Duodenal mucosa (tissue), 2 donors: ENCODE data around the gene SHISA3.
"Not testable (repeated sequence)": the region's sequence is repeated elsewhere in the genome, so short reads cannot be mapped to it uniquely, and the experiment has no call there.

ENCODE experiments used
- H3K27ac ChIP-seq: one replicate; pipeline ENCODE4 v1.7.0; 2013; ENCODE audit warnings: low read depth, low read length
- H3K27me3 ChIP-seq, 2 donors: one replicate each; pipeline ENCODE4 v1.7.0; 2013; ENCODE audit warnings: low read length in 2 of 2, control low read depth in 1 of 2; ENCODE audit not compliant: insufficient read depth in 2 of 2, control insufficient read depth in 1 of 2
- H3K36me3 ChIP-seq, 2 donors: one replicate each; pipeline ENCODE4 v1.7.0; 2013; ENCODE audit warnings: low read length in 2 of 2, control low read depth in 1 of 2; ENCODE audit not compliant: insufficient read depth in 2 of 2, control insufficient read depth in 1 of 2
- H3K4me1 ChIP-seq, 2 donors: one replicate each; pipeline ENCODE4 v1.7.0; 2013; ENCODE audit warnings: low read length in 2 of 2, control low read depth in 1 of 2; ENCODE audit not compliant: insufficient read depth in 2 of 2, control insufficient read depth in 1 of 2
- H3K4me3 ChIP-seq, 2 donors: one replicate each; pipeline ENCODE4 v1.7.0; 2013; ENCODE audit warnings: low read length in 2 of 2, low read depth in 1 of 2
- H3K9ac ChIP-seq, 2 donors: one replicate each; pipeline ENCODE4 v1.7.0; 2013; ENCODE audit warnings: low read length in 2 of 2, low read depth in 1 of 2
- H3K9me3 ChIP-seq, 2 donors: one replicate each; pipeline ENCODE4 v1.7.0; 2013; ENCODE audit warnings: low read length in 2 of 2, control low read depth in 1 of 2; ENCODE audit not compliant: control insufficient read depth in 1 of 2

Gene SHISA3

DNA sequence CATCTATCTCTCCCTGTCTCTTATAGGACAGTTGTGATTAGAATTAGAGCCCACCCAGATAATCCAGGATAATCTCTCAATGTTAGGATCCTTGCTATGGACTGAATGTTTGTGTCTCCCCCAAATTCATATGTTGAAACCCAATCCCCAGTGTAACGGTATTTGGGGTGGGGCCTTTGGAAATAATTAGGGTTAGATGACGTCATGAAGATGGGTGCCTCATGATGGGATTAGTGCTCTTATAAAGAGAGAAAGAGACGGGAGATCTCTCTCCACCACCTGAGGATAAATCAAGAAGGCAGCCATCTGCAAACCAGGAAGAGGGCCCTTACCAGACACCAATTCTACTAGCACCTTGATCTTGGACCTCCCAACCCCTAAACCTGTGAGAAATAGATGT lies 33.7 kb upstream of the SHISA3 start:
- H3K27me3 ChIP-seq, result no peaks in the 10 kb centered on the region
- no peak overlapping the region for H3K4me3 ChIP-seq
- no peaks in the 10 kb centered on the region for H3K9me3 ChIP-seq
- peaks cover 0 to 7% of the 10 kb centered on the region in 2 donors for H3K4me1 ChIP-seq
- no peaks in the 10 kb centered on the region for H3K36me3 ChIP-seq
- no peak overlapping the region for H3K27ac ChIP-seq
- no peak overlapping the region for H3K9ac ChIP-seq

DNA sequence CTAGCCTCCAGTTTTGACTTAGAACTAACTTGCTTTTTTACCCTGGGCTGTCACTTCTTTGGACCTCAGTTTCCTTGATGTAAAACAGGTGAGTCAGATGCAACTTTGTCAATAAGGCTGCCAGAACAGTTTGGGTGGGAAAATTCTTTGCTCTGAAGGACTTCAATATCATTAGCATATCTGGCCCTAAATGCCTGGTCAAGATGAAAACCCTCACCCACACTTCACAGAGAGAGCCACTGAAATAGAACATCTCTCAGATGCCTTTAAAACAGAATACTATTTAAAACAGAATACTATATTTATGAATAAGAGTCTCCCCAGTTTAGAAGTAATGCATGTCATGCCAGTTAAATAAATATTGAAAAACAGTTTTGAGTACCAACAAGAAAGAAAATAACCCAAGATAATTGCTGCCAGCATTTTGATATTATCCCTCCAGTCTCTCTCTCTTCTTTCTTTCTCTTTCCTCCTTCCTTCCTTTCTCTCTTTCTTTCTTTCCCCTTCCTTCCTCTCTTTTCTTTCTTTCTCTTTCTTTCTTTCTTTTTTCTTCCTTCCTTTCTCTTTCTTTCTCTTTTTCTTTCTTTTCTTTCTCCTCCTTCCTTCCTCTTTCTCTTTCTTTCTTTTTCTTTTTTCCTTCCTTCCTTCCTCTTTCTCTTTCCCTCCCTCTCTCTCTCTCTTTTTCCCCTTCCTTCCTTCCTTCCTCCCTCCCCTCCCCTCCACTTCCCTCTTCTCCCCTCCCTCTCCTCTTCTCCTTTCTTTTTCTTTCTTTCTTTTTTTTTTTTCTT lies 32.8 kb upstream of the SHISA3 start:
- Histone ChIP-seq H3K4me3 (no peak overlapping the region), H3K27me3 (no peaks in the 10 kb centered on the region), H3K27ac (no peak overlapping the region), H3K9me3 (no peaks in the 10 kb centered on the region), H3K9ac (no peak overlapping the region), H3K4me1 (peaks cover 0 to 7% of the 10 kb centered on the region in 2 donors), H3K36me3 (no peaks in the 10 kb centered on the region)

DNA sequence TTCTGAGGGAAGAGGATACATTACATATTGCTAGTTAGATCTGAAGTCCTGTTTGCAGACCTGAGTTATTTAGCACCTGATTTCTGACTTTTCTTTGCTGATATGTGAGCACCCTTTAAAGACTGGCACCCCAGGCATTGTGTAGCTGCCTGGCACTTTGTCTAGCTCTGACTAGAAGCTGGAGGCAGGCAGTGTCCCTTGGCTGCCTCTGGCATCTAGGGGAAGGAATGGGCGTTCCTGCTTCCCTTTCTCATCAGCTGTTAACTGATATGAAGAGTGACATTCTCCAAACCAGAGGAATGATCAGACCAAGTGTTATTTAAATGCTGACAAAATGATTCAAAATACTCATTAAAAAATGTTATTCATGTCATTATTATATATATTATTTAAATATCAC lies 30.3 kb upstream of the SHISA3 start:
- Histone ChIP-seq H3K9me3 (no peaks in the 10 kb centered on the region), H3K4me1 (no peaks in the 10 kb centered on the region), H3K27me3 (no peaks in the 10 kb centered on the region)

DNA sequence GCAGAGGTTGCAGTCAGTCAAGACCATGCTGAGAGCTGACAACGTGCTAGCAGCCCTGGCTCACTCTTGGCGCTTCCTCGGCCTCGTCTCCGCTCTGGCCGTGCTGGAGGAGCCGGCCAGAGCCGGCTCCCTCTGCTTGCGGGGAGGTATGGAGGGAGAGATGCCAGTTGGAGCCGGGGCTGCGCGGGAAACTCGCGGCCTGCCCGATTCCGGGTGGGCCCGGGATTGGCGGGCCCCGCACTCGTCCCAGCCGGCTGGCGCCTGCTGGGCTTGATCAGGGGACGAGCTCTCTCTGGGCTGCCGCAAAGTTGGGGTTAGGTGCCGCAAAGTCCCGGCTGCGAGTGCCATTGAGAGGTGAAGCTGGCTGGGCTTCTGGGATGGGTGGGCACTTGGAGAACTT lies 27.8 kb upstream of the SHISA3 start:
- Histone ChIP-seq H3K4me3 (no peak overlapping the region), H3K9ac (no peak overlapping the region), H3K27me3 (no peaks in the 10 kb centered on the region), H3K9me3 (no peaks in the 10 kb centered on the region), H3K27ac (no peak overlapping the region), H3K36me3 (no peaks in the 10 kb centered on the region), H3K4me1 (no peaks in the 10 kb centered on the region)

More for the DNA sequence above, 30.3 kb upstream of the SHISA3 start:
- Histone ChIP-seq H3K9ac (no peak overlapping the region), H3K27ac (no peak overlapping the region), H3K36me3 (no peaks in the 10 kb centered on the region), H3K4me3 (no peak overlapping the region)

- H3K9me3 ChIP-seq, result no peaks in the 10 kb centered on the region
- H3K36me3 ChIP-seq, result no peaks in the 10 kb centered on the region
- no peak overlapping the region for H3K27ac ChIP-seq
- no peak overlapping the region for H3K9ac ChIP-seq
- no peaks in the 10 kb centered on the region for H3K27me3 ChIP-seq
- H3K4me3 ChIP-seq, result no peak overlapping the region
- no peaks in the 10 kb centered on the region for H3K4me1 ChIP-seq
Measured at GRCh38 chr4:42371305-42372252, 25.7 kb upstream of the SHISA3 start.

DNA sequence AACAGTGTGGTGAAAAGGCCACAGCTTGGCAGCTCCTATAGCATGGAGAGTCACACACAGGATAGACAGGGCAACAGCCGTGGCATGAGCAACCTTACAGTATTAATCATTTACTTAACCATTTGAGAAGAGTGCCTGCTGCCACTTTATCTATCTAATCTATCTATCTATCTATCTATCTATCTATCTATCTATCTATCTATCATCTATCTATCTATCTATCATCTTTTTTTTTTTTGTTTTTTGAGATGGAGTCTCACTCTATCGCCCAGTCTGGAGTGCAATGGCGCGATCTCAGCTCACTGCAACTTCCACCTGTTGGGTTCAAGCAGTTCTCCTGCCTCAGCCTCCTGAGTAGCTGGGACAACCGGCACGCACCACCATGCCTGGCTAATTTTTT lies 25.0 kb upstream of the SHISA3 start:
- not testable (repeated sequence) for H3K4me1 ChIP-seq, H3K27ac ChIP-seq, H3K36me3 ChIP-seq, H3K27me3 ChIP-seq, H3K9ac ChIP-seq, H3K9me3 ChIP-seq, H3K4me3 ChIP-seq

GRCh38 chr4:42377497-42377896 lies 19.8 kb upstream of the SHISA3 start:
- H3K9ac ChIP-seq, result no peak overlapping the region
- no peaks in the 10 kb centered on the region for H3K9me3 ChIP-seq
- no peaks in the 10 kb centered on the region for H3K27me3 ChIP-seq
- no peak overlapping the region for H3K4me3 ChIP-seq
- no peaks in the 10 kb centered on the region for H3K4me1 ChIP-seq
- no peaks in the 10 kb centered on the region for H3K36me3 ChIP-seq
- no peak overlapping the region for H3K27ac ChIP-seq

DNA sequence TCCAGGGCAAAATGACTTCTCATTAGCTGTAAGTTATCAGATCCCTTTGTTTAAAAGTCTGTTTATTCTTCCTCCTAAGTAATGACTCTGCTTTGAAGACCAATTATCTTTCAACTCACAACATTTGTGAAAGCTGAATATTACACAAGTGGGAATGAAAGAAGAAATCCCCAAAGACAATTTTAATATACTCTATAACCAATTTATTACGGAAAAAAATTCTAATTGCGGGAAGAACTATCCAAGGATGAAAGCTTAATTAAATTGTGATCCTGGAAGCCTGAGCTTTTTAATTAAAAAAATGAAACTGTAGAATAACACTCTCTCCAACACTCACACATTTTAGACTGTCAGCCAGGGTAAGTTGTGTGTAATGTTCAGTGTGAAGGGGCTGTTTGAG lies 15.6 kb upstream of the SHISA3 start:
- no peaks in the 10 kb centered on the region for H3K27me3 ChIP-seq

DNA sequence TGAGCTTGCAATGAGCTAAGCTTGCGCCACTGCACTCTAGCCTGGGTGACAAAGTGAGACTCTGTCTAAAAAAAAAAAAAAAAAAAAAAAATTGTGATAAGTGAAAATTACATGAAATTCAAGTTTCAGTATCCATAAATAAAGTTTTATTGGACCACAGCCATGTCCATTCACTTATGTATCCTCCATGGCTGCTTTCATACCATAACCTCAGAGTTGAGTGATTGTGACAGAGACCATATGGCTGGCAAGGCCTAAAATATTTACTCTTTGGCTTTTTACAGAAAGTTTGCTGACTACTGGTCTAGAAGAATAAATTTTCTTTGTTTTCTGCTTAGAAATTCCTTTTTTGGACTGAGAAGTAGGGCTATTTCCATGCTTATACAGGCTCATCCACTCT lies 11.8 kb upstream of the SHISA3 start:
- Histone ChIP-seq H3K9me3 (no peaks in the 10 kb centered on the region), H3K36me3 (no peaks in the 10 kb centered on the region), H3K4me3 (no peak overlapping the region), H3K4me1 (peaks cover 1 to 2% of the 10 kb centered on the region in 2 donors), H3K27ac (no peak overlapping the region), H3K27me3 (no peaks in the 10 kb centered on the region), H3K9ac (no peak overlapping the region)

More for the DNA sequence above, 15.6 kb upstream of the SHISA3 start:
- Histone ChIP-seq H3K36me3 (no peaks in the 10 kb centered on the region), H3K4me1 (no peaks in the 10 kb centered on the region), H3K27ac (no peak overlapping the region), H3K4me3 (no peak overlapping the region), H3K9me3 (no peaks in the 10 kb centered on the region), H3K9ac (no peak overlapping the region)
